ENCODE results near the gene MPND.

Gene MPND

GRCh38 chr19:4334929-4335570, 8.3 kb upstream of the MPND start:
- no peak for TF ChIP-seq CTCF (conservative IDR thresholded peaks at IDR 0.05; ENCODE audit: low read depth, low read length)
- H4K20me1 ChIP-seq (ENCODE audit: insufficient read depth) = no peaks in the 10 kb centered on the region
- no peak overlapping the region for H3K4me2 ChIP-seq
- no peaks in the 10 kb centered on the region for H3K36me3 ChIP-seq (ENCODE audit: insufficient read depth)
- no peaks in the 10 kb centered on the region for H3K79me2 ChIP-seq (ENCODE audit: insufficient read depth, low read depth)
- no peak overlapping the region for H2AFZ ChIP-seq (ENCODE audit: low read depth)
- H3K4me1 ChIP-seq (ENCODE audit: low read depth, poor library complexity, severe bottlenecking) = no peaks in the 10 kb centered on the region
- no peaks in the 10 kb centered on the region for H3K27me3 ChIP-seq (ENCODE audit: insufficient read depth, low read depth)
- no peak overlapping the region for H3K9ac ChIP-seq
- H3K4me3 ChIP-seq (IDR thresholded peaks at IDR 0.05; ENCODE audit: insufficient read depth, low read depth, low read length) = no peak overlapping the region
- H3K27ac ChIP-seq = no peak overlapping the region

GRCh38 chr19:4337906-4338440, 5.4 kb upstream of the MPND start:
- no peaks in the 10 kb centered on the region for H3K79me2 ChIP-seq (ENCODE audit: insufficient read depth, low read depth)
- H3K4me3 ChIP-seq (IDR thresholded peaks at IDR 0.05; ENCODE audit: insufficient read depth, low read depth, low read length) = no peak overlapping the region
- H3K9ac ChIP-seq = peak overlapping the region; percentile 18; the same call in 1 of the 2 replicates
- H4K20me1 ChIP-seq (ENCODE audit: insufficient read depth) = no peaks in the 10 kb centered on the region
- H3K36me3 ChIP-seq (ENCODE audit: insufficient read depth) = no peaks in the 10 kb centered on the region
- TF ChIP-seq CTCF (conservative IDR thresholded peaks at IDR 0.05; ENCODE audit: low read depth, low read length) = no peak
- no peak overlapping the region for H3K27ac ChIP-seq
- peak overlapping the region; percentile 51; the same call in 1 of the 2 replicates for H3K4me2 ChIP-seq
- no peaks in the 10 kb centered on the region for H3K27me3 ChIP-seq (ENCODE audit: insufficient read depth, low read depth)
- peak overlapping the region; percentile 75 for H2AFZ ChIP-seq (ENCODE audit: low read depth)
- no peaks in the 10 kb centered on the region for H3K4me1 ChIP-seq (ENCODE audit: low read depth, poor library complexity, severe bottlenecking)

GRCh38 chr19:4338441-4339355, 4.7 kb upstream of the MPND start, which contains the start of gene STAP2:
TSS of gene STAP2 (minus strand) at chr19:4338827. CDS start at chr19:4338753, 74 bp downstream.
- Histone ChIP-seq H3K27me3 (ENCODE audit: insufficient read depth, low read depth) (no peaks in the 10 kb centered on the region), H2AFZ (ENCODE audit: low read depth) (peak within 1 kb of the TSS; percentile 75), H3K4me3 (IDR thresholded peaks at IDR 0.05; ENCODE audit: insufficient read depth, low read depth, low read length) (no peak within 1 kb of the TSS)

More at GRCh38 chr19:4338441-4339355, 4.7 kb upstream of the MPND start, which contains the start of gene STAP2:
- Histone ChIP-seq H4K20me1 (ENCODE audit: insufficient read depth) (no peaks in the 10 kb centered on the region), H3K4me1 (ENCODE audit: low read depth, poor library complexity, severe bottlenecking) (no peaks in the 10 kb centered on the region), H3K36me3 (ENCODE audit: insufficient read depth) (no peaks in the 10 kb centered on the region), H3K9ac (peak within 1 kb of the TSS; percentile 18; the same call in 1 of the 2 replicates), H3K27ac (no peak within 1 kb of the TSS), H3K79me2 (ENCODE audit: insufficient read depth, low read depth) (no peaks in the 10 kb centered on the region), H3K4me2 (peak within 1 kb of the TSS; percentile 51; the same call in 1 of the 2 replicates)
- TF ChIP-seq CTCF (conservative IDR thresholded peaks at IDR 0.05; ENCODE audit: low read depth, low read length) = no peak

All from KMS-11 (cell line).